Activated CD8-positive, alpha-beta memory T cell treated with anti-CD3 and anti-CD28 coated beads for 36 hours (primary cell): ENCODE measurements around the gene PHLDB3. TPM values are rescaled to one million over a fixed set of nuclear protein-coding genes. Genes with fewer than 3 reads are reported as not detected.

ENCODE experiments used
- CTCF ChIA-PET: fragments of 350-600 bp; sonication (Branson Sonifier 250); formaldehyde crosslinking; loops from one replicate; lab custom pipeline; 2021; ENCODE audit warnings: antibody characterized with exemption; lab: Charles Lee
- POLR2A ChIA-PET: fragments of 350-600 bp; sonication (Branson Sonifier 250); formaldehyde crosslinking; loops from one replicate; lab custom pipeline; 2021; ENCODE audit warnings: antibody characterized with exemption; lab: Charles Lee
- total RNA-seq, 2 experiments: library from RNA; stranded (reverse); gene quantifications; one replicate each; pipeline ENCODE4 v1.2.3, GENCODE V29; 2021

PHLDB3 gene
- total RNA-seq, 2 experiments from 2014 or later = 13.4 to 14.5 TPM

GRCh38 chr19:43507880-43508279 lies 3.3 kb upstream of the PHLDB3 start:
- CTCF ChIA-PET = interaction anchor here (0.6 kb wide), 1 partner anchor 20 kb away, joined by 3 read pairs; no protein-coding TSS in a partner anchor
- POLR2A ChIA-PET = no interaction called here

- CTCF ChIA-PET = interaction anchor here (1.0 to 4.3 kb wide), 3 partner anchors 13 to 60 kb away, joined by 3 to 20 read pairs (median 3); no protein-coding TSS in a partner anchor
- POLR2A ChIA-PET = no interaction called here
Measured at GRCh38 chr19:43506629-43507028, 2.1 kb upstream of the PHLDB3 start.

DNA sequence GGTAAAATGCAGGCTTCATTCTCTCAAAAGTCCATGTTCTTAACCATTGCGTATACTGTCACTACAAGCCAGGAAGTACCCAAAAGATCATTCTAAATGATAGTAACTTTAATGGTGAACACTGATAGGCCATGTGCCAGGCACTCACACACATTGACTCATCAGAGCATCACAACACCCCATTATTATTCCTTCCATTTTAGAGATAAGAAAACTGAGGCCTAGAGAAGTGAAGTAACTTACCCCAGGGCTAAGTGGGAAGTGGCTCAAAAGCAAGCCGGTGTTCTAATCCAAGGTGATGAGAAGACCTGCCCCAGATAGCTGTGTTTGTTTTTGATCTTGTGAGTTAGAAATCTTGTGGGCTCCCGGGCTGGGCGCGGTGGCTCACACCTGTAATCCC lies 1.4 kb upstream of the PHLDB3 start:
- POLR2A ChIA-PET = no interaction called here

DNA sequence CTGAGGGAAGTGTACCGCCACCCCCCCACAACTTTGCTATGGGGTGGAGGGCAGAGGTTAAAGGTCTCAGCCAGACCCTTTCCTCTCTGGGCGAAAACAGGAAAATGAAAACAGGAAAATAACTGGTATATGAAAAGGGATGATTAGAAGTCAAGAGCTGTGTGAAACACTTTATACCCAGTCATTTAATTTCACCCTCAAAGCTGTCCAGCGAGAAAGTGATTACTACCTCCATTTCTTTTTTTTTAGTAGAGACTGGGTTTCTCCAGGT lies 575 bp upstream of the PHLDB3 start:
- CTCF ChIA-PET = interaction anchor here (1.8 to 4.3 kb wide), 4 partner anchors 13 to 90 kb away, joined by 5 to 20 read pairs (median 12); partner anchors contain the start of gene IRGQ
- POLR2A ChIA-PET = interaction anchor here (1.9 kb wide), 1 partner anchor 41 kb away, joined by 15 read pairs; no protein-coding TSS in a partner anchor

More for the DNA sequence above, 1.4 kb upstream of the PHLDB3 start:
- CTCF ChIA-PET = interaction anchor here (1.0 to 4.3 kb wide), 3 partner anchors 13 to 59 kb away, joined by 3 to 20 read pairs (median 3); no protein-coding TSS in a partner anchor

DNA sequence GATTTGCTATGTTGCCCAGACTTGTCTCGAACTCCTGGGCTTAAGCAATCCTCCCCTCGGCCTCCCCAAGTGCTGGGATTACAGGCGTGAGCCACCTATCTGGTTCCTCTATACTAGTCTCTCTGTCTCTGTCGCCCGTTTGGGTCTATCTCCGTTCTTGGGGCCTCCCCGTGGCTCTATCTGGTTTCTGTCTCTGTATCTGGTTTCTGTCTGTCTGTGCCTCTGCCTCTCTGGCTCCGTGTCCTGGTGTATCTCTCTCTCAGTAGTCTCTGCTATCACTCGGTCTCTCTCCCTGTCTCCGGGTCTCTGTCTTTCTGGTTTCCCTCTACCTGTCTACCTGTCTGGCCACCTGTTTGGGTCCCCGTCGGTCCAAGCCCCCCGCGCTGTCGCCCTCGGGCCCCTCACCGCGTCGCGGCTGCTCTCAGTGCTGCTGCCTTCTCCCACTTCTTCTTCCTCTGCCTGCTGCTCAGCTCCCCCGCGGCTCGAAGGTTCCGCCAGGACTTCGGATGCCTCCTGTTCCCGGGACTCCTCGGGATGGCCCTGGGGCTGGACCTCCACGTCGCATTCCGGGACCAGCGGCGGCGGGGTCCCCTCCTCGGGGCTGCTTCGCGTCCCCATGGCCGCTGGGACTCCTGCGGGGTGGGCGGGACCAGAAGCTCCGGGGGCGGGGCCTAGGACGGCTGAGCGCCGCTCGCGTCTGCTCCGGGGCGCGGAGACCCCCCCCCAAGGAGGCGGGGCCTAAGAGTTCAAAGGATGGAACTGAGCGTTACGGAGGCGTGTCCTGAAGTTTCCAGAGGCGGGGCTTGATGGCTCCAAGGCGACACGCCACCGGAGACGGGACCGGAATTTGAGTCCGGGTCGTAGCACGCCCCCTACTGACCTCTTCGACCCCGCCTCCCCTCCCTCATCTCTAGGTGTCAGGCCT lies 783 bp downstream of the PHLDB3 start:
- POLR2A ChIA-PET = interaction anchor here (0.5 to 1.9 kb wide), 10 partner anchors 27 to 1452 kb away, joined by 3 to 15 read pairs (median 3); partner anchors contain the start of genes IRGQ, ZNF575 and ZNF576
- CTCF ChIA-PET = interaction anchor here (0.7 to 4.3 kb wide), 9 partner anchors 9 to 91 kb away, joined by 3 to 20 read pairs (median 5); partner anchors contain the start of genes IRGQ and ZNF575

DNA sequence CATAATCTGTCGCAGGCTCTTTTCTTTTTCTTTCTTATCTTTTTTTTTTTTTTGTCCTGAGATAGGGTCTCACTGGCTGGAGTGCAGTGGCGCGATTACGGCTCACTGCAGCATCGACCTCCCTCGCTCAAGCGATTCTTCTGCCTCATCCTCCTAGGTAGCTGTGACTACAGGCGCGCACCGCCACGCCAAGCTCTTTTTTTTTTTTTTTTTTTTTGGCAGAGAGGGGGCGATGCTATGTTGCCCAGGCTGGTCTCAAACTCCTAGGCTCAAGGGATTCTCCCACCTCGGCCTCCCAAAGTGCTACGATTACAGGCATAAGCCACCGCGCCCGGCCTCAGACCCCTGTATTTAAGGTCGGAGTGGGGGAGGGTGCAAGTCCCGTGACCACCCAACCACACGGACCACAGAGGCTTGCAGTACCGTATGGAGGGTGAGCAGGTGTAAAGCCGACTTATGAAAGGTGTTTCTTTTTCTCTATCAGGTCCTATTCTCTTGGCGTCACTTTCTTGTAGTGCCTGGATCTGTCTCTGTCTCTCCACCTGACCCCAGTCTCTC lies 2.0 kb downstream of the PHLDB3 start:
- POLR2A ChIA-PET = interaction anchor here (0.6 kb wide), 1 partner anchor 263 kb away, joined by 5 read pairs; no protein-coding TSS in a partner anchor
- CTCF ChIA-PET = interaction anchor here (1.1 to 4.3 kb wide), 2 partner anchors 55 kb away, joined by 4 to 20 read pairs; no protein-coding TSS in a partner anchor

DNA sequence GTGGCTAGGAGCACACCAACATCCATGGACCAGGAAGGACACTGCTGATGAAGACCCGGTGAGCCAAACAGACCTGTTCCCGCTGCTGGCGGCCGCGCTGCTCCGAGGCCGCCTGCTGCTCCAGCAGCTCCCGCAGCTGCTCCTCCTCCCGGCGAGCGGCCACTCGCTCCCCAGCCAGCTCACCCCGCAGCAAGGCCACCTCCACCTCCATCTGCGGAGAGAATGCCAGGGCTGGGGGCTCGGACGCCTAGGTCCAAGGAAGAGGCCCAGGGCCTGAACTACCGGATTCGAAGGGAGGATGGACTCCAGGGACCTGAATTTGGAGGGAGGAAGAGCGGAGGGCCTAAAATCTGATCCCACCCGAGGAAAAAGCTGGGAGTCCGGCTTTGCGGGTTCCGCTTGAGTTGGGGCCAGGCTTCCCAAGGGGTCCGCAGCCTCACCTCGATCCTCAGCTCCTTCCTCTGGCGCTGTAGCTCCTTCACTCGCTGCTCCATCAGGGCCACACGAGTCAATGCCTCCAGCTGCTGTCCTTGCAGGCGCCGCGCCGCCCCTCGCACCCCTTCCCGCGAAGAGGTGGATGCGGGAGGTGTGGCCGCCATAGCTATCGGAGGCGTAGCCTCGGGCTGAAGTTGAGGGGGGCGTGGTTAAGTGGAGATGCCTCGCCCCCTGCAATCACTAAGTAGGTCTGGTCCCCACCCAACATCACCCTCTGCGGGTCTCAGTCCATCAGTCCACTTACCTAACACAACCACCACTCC lies 2.7 kb downstream of the PHLDB3 start:
- ChIA-PET POLR2A (interaction anchor here (0.6 kb wide), 1 partner anchor 264 kb away, joined by 5 read pairs; no protein-coding TSS in a partner anchor), CTCF (interaction anchor here (1.1 kb wide), 1 partner anchor 55 kb away, joined by 4 read pairs; no protein-coding TSS in a partner anchor)

- ChIA-PET POLR2A (interaction anchor here (0.6 kb wide), 1 partner anchor 30 kb away, joined by 4 read pairs; no protein-coding TSS in a partner anchor), CTCF (interaction anchor here (2.4 kb wide), 1 partner anchor 20 kb away, joined by 5 read pairs; no protein-coding TSS in a partner anchor)
Measured at GRCh38 chr19:43499042-43499441, 5.5 kb downstream of the PHLDB3 start.

DNA sequence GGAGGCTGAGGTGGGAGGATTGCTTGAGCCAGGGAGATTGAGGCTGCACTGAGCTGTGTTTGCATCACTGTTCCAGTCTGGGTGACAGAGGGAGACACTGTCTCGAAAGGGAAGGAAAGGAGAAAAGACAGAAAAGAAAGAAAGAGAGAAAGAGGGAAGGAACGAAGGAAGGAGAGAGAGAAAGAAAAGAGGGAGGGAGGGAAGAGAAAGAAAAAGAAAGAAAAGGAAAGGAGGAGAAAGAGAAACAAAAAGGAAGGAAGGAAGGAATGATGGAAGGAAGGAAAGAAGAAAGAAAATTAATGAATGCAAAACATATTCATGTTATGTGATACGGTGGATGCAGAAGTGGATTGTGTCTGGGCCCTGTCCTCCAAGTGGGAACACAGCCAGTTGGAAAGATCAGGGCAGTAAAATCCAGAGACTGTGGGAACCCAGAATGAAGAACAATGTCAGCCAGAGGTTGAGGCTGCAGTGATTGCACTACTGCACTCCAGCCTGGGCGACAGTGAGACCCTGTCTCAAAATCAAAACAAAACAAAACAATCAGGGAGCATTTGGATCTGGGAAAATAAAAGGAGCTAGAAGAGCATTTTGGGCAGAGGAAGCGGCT lies 6.2 kb downstream of the PHLDB3 start:
- ChIA-PET CTCF (interaction anchor here (2.4 kb wide), 1 partner anchor 21 kb away, joined by 5 read pairs; no protein-coding TSS in a partner anchor), POLR2A (no interaction called here)

DNA sequence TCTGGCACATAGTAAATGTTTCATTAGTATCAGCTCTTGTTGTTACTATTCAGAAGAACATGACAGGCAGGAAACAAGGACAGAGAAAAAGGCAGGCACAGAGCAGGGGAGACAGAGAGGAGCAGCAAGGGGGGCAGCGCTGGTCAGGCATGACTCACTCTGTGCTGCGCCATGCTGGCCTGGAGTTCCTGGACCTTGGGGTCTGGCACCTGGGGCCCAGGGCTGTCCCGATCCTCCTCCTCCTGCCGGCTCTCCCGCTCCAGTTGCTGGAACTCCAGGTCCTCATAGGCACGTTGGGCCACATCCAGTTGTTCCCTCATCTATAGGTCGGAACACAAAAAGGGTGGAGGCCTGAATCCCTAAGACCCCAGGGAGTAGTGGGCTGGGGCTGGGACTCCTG lies 7.6 kb downstream of the PHLDB3 start:
- ChIA-PET CTCF (no interaction called here), POLR2A (no interaction called here)

GRCh38 chr19:43495082-43495481 lies 9.5 kb downstream of the PHLDB3 start:
- ChIA-PET POLR2A (no interaction called here), CTCF (interaction anchor here (1.3 kb wide), 1 partner anchor 9 kb away, joined by 4 read pairs; no protein-coding TSS in a partner anchor)

GRCh38 chr19:43490759-43491158 lies 13.8 kb downstream of the PHLDB3 start:
- POLR2A ChIA-PET = no interaction called here
- CTCF ChIA-PET = no interaction called here

DNA sequence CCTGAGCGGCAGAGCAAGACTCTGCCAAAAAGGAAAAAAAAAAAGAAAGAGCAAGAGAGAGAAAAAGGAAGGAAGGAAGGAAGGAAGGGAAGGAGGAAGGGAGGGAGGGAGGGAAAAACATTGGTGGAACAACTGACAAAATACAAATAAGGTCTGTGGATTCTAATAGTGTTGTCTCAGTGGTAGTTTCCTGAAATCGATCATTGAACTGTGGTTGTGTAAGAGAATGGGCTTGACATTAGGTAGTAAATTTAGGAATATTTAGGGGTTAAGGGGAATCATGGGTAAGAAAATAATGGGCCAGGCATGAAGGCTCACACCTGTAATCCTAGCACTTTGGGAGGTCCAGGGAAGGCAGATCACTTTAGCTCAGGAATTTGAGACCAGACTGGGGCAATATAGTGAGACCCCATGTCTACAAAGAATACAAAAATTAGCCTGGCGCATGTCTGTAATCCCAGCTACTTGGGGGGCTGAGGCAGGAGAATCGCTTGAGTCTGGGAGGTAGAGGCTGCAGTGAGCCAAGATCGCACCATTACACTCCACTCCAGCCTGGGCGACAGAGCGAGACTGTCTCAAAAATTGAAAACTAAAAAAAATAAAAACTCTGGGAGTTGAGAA lies 14.5 kb downstream of the PHLDB3 start:
- POLR2A ChIA-PET = no interaction called here
- CTCF ChIA-PET = no interaction called here

DNA sequence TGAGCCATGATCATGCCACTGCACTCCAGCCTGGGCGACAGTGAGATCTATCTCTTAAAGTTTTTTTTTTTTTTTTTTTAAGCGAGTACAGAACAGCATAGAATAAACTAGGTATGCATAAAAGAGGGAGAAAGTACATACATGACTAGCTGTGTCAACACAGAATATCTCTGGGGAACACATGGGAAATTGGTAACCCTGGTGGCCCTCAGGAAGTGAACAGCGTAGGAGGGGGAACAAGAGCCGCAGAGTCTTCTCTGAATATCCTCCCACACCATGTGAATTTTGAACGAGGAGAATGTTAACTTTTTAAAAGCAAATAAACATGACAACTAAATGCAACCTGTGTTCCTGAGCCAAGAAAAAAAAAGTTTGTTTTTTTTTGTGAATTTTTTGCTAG lies 15.2 kb downstream of the PHLDB3 start:
- CTCF ChIA-PET = no interaction called here
- POLR2A ChIA-PET = no interaction called here

- POLR2A ChIA-PET = no interaction called here
- CTCF ChIA-PET = no interaction called here
Measured at GRCh38 chr19:43488179-43488578, 16.4 kb downstream of the PHLDB3 start.

DNA sequence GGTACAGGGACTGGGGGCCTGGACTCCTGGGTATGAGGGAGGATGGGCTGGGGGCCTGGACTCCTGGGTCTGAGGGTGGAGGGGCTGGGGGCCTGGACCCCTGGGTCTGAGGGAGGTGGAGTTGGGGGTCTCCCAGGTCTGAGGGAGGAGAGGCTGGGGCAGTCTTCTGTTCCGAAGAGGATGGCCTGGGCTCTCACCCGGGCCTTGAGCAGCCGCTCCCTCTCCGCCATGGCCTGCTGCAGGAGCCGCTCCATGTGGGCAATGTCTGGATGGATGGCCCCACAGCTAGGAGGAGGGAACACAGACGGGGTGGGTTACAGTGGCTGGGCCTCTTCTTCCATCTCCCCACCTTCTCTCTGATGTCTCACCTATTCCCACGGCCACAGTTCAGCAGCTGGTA lies 18.1 kb downstream of the PHLDB3 start:
- ChIA-PET CTCF (no interaction called here), POLR2A (no interaction called here)

DNA sequence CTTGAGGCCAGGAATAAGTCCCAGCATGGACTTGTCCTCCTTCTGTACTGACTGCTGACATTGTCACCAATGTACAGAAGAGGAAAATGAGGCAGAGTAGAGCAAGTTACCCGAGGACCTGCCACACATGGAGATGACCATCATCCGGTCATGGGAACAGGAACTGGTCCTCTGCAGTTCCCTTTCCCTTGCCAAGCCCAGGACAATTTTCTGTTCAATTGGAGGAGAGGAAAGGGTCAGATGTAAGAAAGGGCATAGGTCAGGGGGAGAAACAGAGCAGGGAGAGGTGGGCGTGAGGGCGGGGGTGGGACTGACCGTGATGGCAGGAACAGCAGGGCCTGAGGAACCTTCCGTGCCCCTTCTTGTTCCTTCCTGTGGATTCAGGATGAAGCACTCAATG lies 18.6 kb downstream of the PHLDB3 start:
- POLR2A ChIA-PET = no interaction called here
- CTCF ChIA-PET = no interaction called here

GRCh38 chr19:43483281-43483680 lies 21.3 kb downstream of the PHLDB3 start:
- POLR2A ChIA-PET = no interaction called here
- CTCF ChIA-PET = interaction anchor here (0.9 to 1.0 kb wide), 2 partner anchors 36 to 51 kb away, joined by 3 read pairs; no protein-coding TSS in a partner anchor
